ENCODE data around the gene RNF44.
"Not testable (repeated sequence)": the region's sequence is repeated elsewhere in the genome, so short reads cannot be mapped to it uniquely, and the experiment has no call there.

RNF44 gene

GRCh38 chr5:176519810-176520720 is 17.1 kb downstream of the RNF44 start:
- DNase-seq (ENCODE audit: low read depth in 2 of 2): no peak

- DNase-seq (ENCODE audit: low read depth in 2 of 2): no peak
Measured at GRCh38 chr5:176517053-176517661, 20.0 kb downstream of the RNF44 start.

- no peak for DNase-seq (ENCODE audit: low read depth in 2 of 2)
Measured at GRCh38 chr5:176515396-176515795, 21.8 kb downstream of the RNF44 start.

- DNase-seq (ENCODE audit: low read depth in 2 of 2): no peak
Measured at GRCh38 chr5:176514244-176514950, 22.8 kb downstream of the RNF44 start.

- no peak for DNase-seq (ENCODE audit: low read depth in 2 of 2)
Measured at GRCh38 chr5:176513788-176514187, 23.4 kb downstream of the RNF44 start.

GRCh38 chr5:176508603-176509002 is 28.6 kb downstream of the RNF44 start:
- no peak for DNase-seq (ENCODE audit: low read depth in 2 of 2)

GRCh38 chr5:176507911-176508310 is 29.3 kb downstream of the RNF44 start:
- DNase-seq (ENCODE audit: low read depth in 2 of 2): no peak

- DNase-seq (ENCODE audit: low read depth in 2 of 2): no peak
Measured at GRCh38 chr5:176503496-176503895, 33.7 kb downstream of the RNF44 start.

GRCh38 chr5:176501333-176501732 is 35.9 kb downstream of the RNF44 start:
- DNase-seq (ENCODE audit: low read depth in 2 of 2): no peak

- DNase-seq (ENCODE audit: low read depth in 2 of 2): no peak
Measured at GRCh38 chr5:176500511-176500910, 36.7 kb downstream of the RNF44 start.

- no peak for DNase-seq (ENCODE audit: low read depth in 2 of 2)
Measured at GRCh38 chr5:176499273-176499672, 37.9 kb downstream of the RNF44 start.

- DNase-seq (ENCODE audit: low read depth in 2 of 2): no peak
Measured at GRCh38 chr5:176497852-176498251, 39.4 kb downstream of the RNF44 start.

- no peak for DNase-seq (ENCODE audit: low read depth in 2 of 2)
Measured at GRCh38 chr5:176492431-176492830, 44.8 kb downstream of the RNF44 start.

- DNase-seq (ENCODE audit: low read depth in 2 of 2): no peak
Measured at GRCh38 chr5:176491901-176492300, 45.3 kb downstream of the RNF44 start.

- no peak for DNase-seq (ENCODE audit: low read depth in 2 of 2)
Measured at GRCh38 chr5:176491101-176491502, 46.1 kb downstream of the RNF44 start.

- no peak for DNase-seq (ENCODE audit: low read depth in 2 of 2)
Measured at GRCh38 chr5:176490301-176490700, 46.9 kb downstream of the RNF44 start.

GRCh38 chr5:176489077-176489476 is 48.1 kb downstream of the RNF44 start:
- no peak for DNase-seq (ENCODE audit: low read depth in 2 of 2)

GRCh38 chr5:176487160-176487559 is 50.0 kb downstream of the RNF44 start:
- not testable (repeated sequence) for DNase-seq (ENCODE audit: low read depth in 2 of 2)

- no peak for DNase-seq (ENCODE audit: low read depth in 2 of 2)
Measured at GRCh38 chr5:176486189-176486757, 50.9 kb downstream of the RNF44 start.

- no peak for DNase-seq (ENCODE audit: low read depth in 2 of 2)
Measured at GRCh38 chr5:176485176-176485575, 52.0 kb downstream of the RNF44 start.

- no peak for DNase-seq (ENCODE audit: low read depth in 2 of 2)
Measured at GRCh38 chr5:176481711-176482110, 55.5 kb downstream of the RNF44 start.
